Measurements from ENCODE around the gene EEPD1.
A peak's percentile ranks its signal among the peaks of the same experiment; 100 is the strongest.
"Not testable (repeated sequence)": the region's sequence is repeated elsewhere in the genome, so short reads cannot be mapped to it uniquely, and the experiment has no call there.

The EEPD1 gene

DNA sequence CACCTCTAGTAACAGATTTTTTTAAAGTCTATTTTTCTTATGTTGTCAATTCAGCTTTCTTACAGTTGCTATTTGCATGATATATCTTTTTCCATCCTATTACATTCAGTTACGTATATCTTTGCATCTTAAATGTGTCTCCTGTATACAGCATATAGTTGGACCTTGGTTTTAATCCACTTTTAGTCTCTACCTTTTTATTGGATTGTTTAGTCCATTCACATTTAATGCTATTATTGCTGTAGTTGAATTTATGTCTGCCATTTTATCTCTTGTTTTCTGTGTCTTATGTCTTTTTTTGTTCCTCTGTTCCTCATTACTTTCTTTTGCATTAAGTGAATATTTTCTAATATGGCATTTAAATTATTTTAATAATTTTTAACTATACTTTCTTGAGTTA lies 100.6 kb downstream of the EEPD1 start:
- DNase-seq (ENCODE audit: low spot score) = no peak

DNA sequence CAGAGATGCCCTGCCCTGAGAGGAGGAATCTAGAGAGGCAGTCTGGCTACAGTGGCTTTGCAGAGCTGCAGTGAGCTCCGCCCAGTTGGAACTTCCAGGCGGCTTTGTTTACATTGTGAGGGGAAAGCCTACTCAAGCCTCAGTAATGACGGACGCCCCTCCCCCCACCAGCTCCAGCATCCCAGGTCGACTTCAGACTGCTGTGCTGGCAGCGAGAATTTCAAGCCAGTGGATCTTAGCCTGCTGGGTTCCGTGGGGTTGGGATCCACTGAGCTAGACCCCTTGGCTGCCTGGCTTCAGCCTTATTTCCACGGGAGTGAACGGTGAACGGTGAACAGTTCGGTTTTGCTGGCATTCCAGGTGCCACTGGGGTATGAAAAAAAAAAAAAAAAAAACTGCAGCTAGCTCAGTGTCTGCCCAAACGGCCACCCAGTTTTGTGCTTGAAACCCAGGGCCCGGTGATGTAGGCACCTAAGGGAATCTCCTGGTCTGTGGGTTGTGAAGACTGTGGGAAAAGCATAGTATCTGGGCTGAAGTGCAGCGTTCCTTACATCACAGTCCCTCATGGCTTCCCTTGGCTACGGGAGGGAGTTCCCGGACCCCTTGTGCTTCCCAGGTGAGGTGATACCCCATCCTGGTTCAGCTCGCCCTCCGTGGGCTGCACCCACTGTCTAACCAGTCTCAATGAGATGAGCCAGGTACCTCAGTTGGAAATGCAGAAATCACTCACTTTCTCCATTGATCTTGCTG lies 105.6 kb downstream of the EEPD1 start:
- not testable (repeated sequence) for DNase-seq (ENCODE audit: low spot score)

DNA sequence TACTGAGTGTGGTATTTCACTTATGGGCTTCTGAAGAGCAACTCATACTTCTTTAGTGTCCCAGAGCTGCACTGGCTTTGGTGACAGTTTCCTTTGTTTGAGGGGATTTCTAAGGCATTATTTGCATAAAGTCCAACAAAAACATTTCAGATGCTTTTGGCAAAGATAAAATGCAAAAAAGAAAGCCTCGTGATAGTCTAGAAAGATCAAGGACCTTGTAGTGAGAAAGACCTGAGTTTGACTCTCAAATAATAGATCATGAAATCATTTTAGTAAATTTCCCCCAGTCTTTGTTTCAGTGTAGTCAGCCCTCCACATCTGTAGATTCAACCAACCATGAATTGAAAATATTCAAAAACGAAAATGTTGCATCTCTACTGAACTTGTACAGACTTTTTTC lies 107.4 kb downstream of the EEPD1 start:
- DNase-seq (ENCODE audit: low spot score) = no peak

DNA sequence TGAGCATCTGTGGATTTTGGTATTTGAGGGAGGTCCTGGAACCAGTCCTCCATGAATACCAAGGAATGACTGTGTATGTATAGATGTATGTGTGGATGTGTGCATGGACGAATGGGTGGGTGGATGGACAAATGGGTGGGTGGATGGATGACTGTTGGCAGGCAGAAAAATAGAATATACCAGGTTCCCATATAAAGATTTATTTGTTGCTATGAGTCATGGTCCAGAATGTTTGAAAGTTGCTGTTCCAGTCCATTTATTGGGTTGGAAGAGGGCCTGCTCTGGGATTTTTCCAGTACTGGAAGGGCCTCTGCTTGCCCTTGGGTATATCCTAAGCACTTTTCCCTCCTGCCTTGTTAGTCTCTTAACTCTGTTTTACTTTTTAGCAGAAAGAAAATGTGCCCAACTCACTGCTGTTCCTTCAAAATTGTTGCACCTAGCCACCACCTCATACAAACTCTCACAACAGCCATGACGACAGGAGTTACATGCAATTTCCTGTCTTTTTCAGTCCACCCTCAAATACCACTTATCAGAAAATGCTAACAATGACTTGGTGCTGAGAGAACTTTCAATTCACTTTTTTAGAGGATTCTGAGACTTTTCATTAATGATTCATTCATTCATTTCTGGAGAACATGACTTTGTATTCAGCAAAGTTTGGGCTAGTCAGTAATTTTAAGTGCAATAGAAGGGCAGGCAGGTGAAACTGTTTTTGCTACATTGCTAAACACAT lies 108.1 kb downstream of the EEPD1 start:
- no peak for DNase-seq (ENCODE audit: low spot score)

DNA sequence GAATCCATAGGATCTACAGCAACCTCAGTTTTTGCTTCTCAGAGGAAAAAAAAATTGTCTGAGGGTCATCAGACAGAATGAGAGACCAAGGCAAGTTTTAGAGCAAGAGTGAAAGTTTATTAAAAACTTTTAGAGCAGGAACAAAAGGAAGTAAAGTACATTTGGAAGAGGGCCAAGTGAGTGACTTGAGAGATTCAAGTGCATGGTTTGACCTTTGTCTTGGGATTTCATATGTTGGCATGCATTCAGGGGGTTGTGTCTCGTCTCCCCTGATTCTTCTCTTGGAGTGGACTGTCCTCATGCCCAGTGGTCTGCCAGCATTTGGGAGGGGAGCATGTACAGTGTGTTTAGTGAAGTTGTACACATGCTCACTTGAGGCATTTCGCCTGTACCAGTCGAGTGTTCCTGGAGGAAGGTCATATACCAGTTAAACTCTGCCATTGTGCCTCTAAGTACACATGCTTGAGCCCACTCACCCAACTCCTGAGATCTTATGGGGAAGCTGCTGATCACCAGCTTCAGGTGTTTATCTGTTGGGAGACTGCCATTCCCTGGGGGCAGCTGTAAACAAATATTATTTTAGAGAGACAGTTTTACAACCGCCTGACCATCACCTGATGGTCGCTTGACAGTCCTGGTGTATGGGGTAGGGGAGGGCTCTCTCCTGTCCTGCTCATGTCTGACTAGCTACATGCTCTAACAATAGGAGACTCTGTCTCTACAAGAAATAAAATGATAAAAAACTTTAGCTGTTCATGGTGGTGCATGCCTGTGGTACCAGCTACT lies 109.4 kb downstream of the EEPD1 start:
- DNase-seq (ENCODE audit: low spot score) = no peak

DNA sequence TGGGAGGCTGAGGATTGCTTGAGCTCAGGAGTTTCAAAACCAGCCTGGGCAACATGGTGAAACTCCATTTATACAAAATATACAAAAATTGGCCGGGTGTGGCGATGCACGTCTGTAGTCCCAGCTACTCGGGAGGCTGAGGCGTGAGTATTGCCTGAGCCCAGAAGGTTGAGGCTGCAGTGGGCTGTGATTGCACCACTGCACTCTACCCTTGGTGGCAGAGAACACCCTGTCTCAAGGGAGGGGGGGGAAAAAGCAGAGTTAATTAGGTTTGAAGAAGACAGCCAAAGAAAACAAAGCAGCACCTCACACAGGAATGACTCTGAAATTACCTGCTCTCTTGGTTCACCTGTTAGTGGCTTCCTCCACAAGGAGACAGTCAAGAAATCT lies 110.0 kb downstream of the EEPD1 start:
- no peak for DNase-seq (ENCODE audit: low spot score)

DNA sequence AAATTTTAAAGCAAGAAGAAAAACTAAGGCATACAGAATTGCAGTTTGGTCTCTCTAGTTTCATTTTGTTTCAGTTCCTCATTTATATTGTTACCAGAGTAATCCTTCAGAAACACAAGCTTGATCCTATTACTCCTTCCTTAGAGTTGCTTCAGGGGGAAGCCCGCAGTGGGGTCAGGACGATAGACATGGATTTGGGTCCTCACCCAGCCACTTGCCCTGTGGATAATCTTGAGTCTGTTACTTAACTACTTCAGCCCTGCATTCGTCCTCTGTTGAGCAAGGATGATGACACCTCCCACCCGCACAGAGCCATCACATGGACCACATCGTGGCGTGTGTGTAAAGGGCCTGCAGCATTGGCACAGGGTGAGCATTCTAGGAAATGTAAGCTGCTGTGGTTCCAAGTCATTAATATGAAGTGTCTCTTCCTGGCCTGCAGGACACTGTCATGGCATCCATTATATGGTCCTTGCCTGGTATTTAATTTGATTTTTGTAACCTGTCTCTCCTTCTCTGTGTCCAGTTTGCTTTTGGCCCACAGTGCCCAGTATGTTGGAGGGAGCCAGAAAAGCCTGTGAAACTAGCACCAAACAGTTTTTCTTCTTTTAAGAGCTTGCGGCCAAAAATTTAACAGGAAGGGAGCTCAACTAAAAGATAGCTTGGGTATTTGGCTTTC lies 111.2 kb downstream of the EEPD1 start:
- DNase-seq (ENCODE audit: low spot score) = no peak

DNA sequence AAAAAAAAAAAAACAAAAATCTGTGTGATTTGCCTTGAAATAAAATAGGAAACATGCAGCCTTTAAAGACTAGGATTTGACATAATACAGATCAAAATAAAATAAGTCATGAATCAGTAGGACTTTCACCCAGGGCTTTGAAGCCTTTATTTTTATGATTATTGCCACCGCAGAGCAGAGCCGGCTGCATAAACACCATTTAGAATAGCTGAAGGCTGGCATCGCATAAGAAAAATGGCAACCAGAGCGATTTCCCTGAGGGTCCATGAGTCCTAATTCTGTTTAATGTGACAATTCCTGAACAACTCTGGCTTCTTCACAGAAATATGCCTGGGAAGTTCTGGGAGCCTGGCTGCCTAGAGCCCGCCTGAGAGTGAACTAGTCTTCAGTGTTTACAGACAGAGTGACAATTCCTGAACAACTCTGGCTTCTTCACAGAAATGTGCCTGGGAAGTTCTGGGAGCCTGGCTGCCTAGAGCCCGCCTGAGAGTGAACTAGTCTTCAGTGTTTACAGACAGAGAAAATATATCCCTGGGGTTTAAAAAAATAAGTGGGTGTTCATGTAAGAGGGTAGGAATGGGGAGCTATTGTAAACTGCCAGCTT lies 112.0 kb downstream of the EEPD1 start:
- DNase-seq (ENCODE audit: low spot score) = no peak

DNA sequence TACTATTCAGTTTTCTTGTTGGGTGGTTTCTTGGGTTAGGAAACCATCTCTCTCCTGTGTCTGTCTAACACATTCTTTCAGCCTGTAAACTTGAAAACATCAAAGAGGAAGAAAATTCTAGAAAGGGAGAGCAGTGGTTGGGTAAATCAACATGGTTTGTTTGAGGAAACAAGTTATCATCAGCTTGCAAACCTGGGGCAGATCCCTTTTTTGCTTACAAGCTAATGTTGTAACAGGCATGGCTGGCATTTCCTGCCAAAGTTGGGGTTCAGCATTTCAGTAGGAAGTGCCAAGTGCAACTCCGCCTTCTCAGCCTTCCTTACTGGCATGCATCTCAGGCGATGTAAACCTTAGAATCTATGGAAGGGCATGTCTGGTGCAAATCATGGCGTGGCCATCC lies 112.6 kb downstream of the EEPD1 start:
- no peak for DNase-seq (ENCODE audit: low spot score)

DNA sequence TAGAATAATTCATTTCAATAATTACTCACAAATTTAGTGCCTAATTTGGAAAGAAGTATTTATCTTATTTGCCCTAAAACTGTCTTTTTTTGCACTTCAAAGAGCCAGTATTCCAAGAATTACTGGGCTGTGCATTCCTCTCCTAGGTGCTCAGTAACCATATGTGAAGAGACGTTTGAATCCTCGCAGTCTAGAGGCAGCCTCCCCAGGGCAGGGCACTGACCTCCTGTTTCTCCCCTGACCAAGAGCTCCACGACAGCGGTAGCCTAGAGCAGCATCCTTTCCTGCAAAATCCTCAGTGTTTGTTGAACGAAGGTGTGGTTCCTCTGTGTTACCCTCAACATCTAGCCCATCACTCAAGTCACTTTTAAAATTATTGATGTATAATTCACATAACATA lies 113.1 kb downstream of the EEPD1 start:
- no peak for DNase-seq (ENCODE audit: low spot score)

DNA sequence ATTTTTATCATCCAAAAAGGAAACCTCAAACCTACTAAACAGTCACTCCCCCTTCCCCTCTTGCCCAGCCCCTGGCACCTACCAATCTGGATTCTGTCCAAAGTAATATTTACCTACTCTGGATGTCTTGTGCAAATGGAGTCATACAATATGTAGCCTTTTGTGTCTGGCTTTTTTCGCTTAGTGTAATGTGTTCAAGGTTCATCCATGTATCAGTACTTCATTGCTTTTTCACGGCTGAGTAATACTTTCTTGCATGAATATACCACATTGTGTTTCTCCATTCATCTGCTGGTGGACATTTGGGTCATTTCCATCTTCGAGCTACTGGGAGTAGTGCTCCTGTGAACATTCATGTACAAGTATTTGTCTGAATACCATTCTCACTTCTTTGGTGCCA lies 113.6 kb downstream of the EEPD1 start:
- no peak for DNase-seq (ENCODE audit: low spot score)

DNA sequence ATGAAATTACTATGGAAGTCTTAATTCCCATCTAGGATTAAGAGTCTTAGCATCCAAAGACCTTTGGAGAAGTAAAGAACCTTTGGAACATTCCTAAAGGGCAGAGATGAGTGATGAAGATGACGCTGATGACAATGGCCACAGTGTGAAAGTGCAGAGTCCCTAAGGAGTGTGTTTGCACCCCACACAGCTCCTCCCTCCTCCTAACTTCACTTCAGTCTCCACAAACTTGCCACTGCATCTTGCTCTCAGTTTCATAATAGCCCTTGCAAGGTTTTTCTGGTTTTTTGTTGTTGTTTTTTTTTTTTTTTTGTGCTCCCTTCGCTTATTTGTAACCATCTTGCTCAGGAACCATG lies 119.1 kb downstream of the EEPD1 start:
- no peak for DNase-seq (ENCODE audit: low spot score)

DNA sequence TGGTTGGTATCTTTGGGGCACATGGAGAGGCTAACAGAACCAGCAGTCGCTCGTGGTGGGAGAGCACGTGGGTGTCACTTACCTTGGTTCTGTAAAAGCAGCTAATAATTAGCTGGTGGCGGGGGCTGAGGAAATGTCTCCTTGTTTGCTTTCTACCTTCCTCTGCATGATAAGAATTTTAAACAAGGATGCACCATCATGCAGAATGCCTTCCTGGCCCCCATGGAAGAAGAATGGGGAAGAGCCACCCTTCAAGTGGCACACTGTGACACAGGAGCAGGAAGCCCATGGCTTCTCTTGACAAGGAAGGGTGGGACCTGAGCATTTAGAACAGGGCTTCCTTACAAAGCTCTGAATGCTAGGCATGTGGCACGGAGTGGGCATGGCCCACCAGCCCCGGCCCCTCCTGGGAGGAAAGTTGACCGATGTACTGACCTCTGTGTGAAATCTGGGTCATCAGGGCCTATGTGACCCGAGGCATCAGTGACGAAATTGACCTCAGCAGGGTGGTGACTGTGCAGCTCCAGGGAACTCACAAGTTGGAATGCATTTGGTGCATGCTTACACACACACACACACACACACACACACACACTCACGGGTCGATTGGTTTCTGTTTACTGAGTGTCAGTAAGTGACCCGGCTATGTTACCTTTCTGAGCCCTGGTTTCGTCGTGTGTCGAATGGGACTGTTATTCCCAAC lies 119.7 kb downstream of the EEPD1 start:
- DNase-seq (ENCODE audit: low spot score) = peak; percentile 59

DNA sequence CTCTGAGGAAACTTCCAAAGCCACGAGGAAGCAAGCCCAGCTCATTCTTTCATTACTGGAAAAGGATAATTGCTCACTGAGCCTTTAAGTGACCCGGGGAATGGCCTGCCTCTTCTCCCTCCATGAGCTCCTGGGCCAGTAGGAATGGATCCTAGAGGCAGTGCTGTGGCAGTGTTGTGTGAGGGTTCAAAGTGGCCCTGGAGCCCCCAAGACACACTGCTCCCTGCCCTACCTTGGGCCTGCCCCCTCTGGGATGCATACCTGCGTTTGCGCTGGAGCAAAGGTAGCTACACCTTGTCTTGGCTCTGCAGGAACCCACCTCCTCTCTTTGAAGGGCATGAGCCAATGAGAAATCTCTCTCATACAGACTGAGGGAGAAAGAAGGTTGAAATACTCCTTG lies 120.8 kb downstream of the EEPD1 start:
- DNase-seq (ENCODE audit: low spot score) = no peak

DNA sequence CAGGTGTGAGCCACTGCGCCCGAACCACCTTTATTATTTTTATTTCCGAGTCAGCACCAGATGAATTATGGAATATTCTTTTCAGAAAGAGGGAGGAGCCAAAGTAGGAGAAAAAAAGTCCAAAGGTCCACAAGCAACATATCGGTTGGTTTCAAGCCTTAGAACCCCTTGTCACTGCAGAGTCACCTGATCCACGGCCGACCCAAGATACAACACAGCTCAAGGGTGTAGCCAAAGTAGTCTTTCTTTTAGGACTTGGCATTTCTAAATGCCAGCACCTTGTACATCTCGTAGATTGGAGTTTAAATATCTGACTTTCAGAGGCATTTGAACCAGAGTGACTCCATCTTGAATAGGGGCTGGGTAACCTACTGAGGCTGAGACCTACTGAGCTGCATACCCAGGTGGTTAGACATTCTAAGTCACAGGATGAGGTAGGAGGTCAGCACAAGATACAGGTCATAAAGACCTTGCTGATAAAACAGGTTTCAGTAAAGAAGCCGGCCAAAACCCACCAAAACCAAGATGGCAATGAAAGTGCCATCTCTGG lies 122.8 kb downstream of the EEPD1 start:
- DNase-seq (ENCODE audit: low spot score) = no peak

DNA sequence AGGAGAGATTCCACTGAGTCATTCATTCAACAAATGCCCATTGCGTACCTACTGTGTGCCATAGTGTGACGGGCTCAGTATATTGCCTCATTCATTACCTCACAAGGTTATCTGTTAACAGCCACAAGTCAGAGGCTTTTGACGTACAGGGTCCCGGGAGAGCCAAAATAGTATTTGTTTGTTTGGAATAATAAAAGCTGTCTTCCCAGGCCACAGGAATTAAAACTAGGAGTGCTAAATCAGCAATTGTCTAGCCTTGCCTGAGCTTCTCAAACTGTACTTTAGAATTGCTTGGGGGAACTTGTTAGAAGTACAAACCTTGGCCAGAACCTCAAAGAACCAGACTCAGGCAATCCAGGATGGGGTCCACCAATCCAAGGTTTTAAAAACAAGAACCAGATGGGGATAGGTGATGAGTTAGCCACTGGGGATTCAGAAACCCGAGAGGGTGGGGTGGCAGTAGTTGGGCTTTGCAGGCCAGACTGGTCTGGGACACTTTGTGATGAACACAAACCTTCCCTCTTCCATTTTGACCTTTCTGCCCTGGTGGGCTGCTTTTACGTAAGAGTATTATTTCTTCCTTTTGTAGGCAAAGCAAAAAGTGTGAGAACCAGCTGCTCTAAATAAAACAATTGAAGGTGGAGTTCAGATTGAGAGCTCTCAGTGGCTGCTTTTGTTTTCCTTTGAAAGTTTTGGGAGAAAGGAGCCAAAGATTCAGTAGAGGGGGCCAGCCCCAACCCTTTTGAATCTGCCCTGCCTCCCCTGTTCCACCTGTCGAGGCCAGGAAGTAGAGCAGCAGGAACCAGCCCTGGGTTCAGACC lies 123.6 kb downstream of the EEPD1 start:
- DNase-seq (ENCODE audit: low spot score) = no peak

DNA sequence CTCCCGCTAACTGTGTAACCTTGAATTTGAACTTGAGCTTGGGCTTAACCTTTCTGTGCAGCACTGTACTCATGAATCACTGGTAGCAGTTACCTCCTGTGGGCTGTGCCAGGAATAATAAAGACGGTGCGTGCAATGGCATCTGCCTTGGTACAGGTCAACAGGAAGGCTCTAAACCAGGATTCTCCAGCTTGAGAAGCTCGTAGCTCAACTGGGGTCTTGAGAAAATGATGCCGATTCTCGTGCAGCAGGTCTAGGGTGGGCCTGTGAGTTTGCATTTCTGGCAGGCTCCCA lies 124.1 kb downstream of the EEPD1 start:
- no peak for DNase-seq (ENCODE audit: low spot score)

DNA sequence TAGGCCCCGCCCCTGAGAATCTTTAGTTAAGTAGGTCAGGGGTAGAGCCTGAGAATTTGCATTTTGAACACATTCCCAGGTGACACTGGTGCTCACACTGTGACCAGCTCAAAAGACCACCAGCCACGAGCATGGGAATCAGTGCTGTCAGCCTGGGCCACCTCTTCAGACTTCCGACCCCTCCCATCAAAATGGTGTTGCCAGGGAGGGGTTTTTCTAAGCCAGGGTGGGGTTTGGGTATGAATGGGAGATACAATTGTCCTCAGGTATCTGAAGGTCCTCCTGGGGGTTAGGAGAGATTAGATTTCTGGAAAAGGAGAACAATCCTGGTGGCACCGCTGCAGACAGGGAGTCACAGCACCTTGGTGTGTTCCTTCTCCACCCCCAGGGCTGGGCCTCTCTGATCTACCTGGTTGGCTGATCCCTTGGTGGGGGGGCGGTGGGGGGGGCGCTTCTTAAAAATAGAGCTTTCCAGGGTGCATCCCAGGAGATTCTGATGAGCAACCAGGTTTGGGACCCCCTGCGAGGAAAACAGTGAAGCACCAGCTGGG lies 125.1 kb downstream of the EEPD1 start:
- DNase-seq (ENCODE audit: low spot score) = no peak

DNA sequence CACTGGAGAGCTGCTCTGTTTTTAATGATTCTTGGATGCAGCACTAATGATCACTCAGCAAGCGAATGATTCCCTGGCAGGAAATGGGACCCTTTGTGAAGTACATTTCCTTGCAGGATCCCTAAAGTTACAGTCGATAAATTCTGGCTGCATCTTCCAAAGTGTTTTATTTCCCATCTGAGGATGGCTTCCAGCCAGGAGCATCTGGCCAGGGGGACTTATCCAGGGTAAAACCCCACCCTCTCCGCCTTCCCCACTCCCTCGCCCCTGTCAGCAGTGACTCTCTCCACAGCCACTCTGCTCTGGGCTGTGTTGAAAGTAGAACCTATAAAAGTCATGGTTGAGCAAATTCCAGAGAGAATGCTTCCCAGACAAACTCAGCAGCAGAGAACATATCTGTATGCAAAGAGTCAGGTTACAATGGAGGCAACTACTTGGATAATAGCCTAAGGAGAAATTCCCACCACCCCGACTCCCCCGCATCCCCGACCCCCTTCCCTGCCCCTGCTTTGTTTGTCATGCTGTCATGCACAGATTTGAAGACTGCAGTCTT lies 125.6 kb downstream of the EEPD1 start:
- DNase-seq (ENCODE audit: low spot score) = no peak

Measured in HuH-7.5 (cell line).